Measurements from ENCODE around the gene SEC63.
"Not testable (repeated sequence)": the region's sequence is repeated elsewhere in the genome, so short reads cannot be mapped to it uniquely, and the experiment has no call there.

SEC63 gene

GRCh38 chr6:107957909-107958688, at the start of gene SEC63:
TSS of gene SEC63 (minus strand) at chr6:107958208. CDS start at chr6:107958009, 199 bp downstream.
- peak; percentile 98 for DNase-seq

- no peak for DNase-seq
Observed at GRCh38 chr6:108005961-108006360, 48.0 kb upstream of the SEC63 start.

GRCh38 chr6:108004861-108005260, 46.9 kb upstream of the SEC63 start:
- no peak for DNase-seq

- no peak for DNase-seq
Observed at GRCh38 chr6:108002365-108003221, 44.6 kb upstream of the SEC63 start.

GRCh38 chr6:108001696-108002231, 43.8 kb upstream of the SEC63 start:
- DNase-seq = no peak

GRCh38 chr6:108000259-108000658, 42.3 kb upstream of the SEC63 start:
- DNase-seq = not testable (repeated sequence)

- no peak for DNase-seq
Observed at GRCh38 chr6:107999341-107999740, 41.3 kb upstream of the SEC63 start.

GRCh38 chr6:107991772-107992550, 34.0 kb upstream of the SEC63 start:
- DNase-seq = no peak

GRCh38 chr6:107991061-107991460, 33.1 kb upstream of the SEC63 start:
- DNase-seq = no peak

- not testable (repeated sequence) for DNase-seq
Observed at GRCh38 chr6:107990587-107990986, 32.6 kb upstream of the SEC63 start.

- DNase-seq = no peak
Observed at GRCh38 chr6:107989166-107990094, 31.4 kb upstream of the SEC63 start.

- no peak for DNase-seq
Observed at GRCh38 chr6:107988570-107988969, 30.6 kb upstream of the SEC63 start.

GRCh38 chr6:107987805-107988204, 29.8 kb upstream of the SEC63 start:
- no peak for DNase-seq

- no peak for DNase-seq
Observed at GRCh38 chr6:107985701-107986100, 27.7 kb upstream of the SEC63 start.

- no peak for DNase-seq
Observed at GRCh38 chr6:107983811-107984210, 25.8 kb upstream of the SEC63 start.

GRCh38 chr6:107982486-107982885, 24.5 kb upstream of the SEC63 start:
- no peak for DNase-seq

GRCh38 chr6:107981695-107982094, 23.7 kb upstream of the SEC63 start:
- DNase-seq = no peak

- no peak for DNase-seq
Observed at GRCh38 chr6:107977283-107977682, 19.3 kb upstream of the SEC63 start.

GRCh38 chr6:107976155-107976783, 18.3 kb upstream of the SEC63 start:
- no peak for DNase-seq

- DNase-seq = no peak
Observed at GRCh38 chr6:107973594-107973993, 15.6 kb upstream of the SEC63 start.

GRCh38 chr6:107972413-107973096, 14.5 kb upstream of the SEC63 start:
- DNase-seq = no peak

Data from activated CD4-positive, CD25-positive, alpha-beta regulatory T cell treated with anti-CD3 and anti-CD28 coated beads, Interleukin-2, amount 50 U/mL, for 72 hours (primary cell).